Calu3 (cell line): ENCODE measurements around the gene PGLYRP3. TPM values are rescaled to one million over a fixed set of nuclear protein-coding genes. Genes with fewer than 3 reads are reported as not detected.
A peak's percentile ranks its signal among the peaks of the same experiment; 100 is the strongest.

ENCODE experiments used
- BruUV-seq: library from RNA; stranded (reverse); fragments of 400-500 nt; replicated peaks from 2 replicates; lab custom pipeline; 2021; lab: Mats Ljungman, UMichigan
- CTCF ChIA-PET: fragments of 300-600 bp; sonication (Branson Sonifier 250); formaldehyde crosslinking; loops from one replicate; lab custom pipeline; 2022; ENCODE audit warnings: antibody characterized with exemption; lab: Charles Lee
- DNase-seq: peaks from one replicate; pipeline ENCODE4 v3.0.0; 2022
- H3K27ac Mint-ChIP-seq: one replicate; pipeline ENCODE4 v1.8.0; 2022; ENCODE audit warnings: mixed read lengths; ENCODE audit not compliant: unreplicated experiment
- H3K27me3 Mint-ChIP-seq: one replicate; pipeline ENCODE4 v1.8.0; 2022; ENCODE audit warnings: mixed read lengths; ENCODE audit not compliant: unreplicated experiment
- H3K36me3 Mint-ChIP-seq: one replicate; pipeline ENCODE4 v1.8.0; 2022; ENCODE audit warnings: mild to moderate bottlenecking, moderate library complexity, mixed read lengths; ENCODE audit not compliant: insufficient read depth, unreplicated experiment
- H3K4me1 Mint-ChIP-seq: one replicate; pipeline ENCODE4 v1.8.0; 2022; ENCODE audit warnings: mild to moderate bottlenecking, low read depth, mixed read lengths; ENCODE audit not compliant: unreplicated experiment
- H3K4me3 Mint-ChIP-seq: one replicate; pipeline ENCODE4 v1.8.0; 2022; ENCODE audit warnings: mild to moderate bottlenecking, low read depth, moderate library complexity, mixed read lengths; ENCODE audit not compliant: unreplicated experiment
- H3K9me3 Mint-ChIP-seq: one replicate; pipeline ENCODE4 v1.8.0; 2022; ENCODE audit warnings: low read depth, mixed read lengths; ENCODE audit not compliant: unreplicated experiment
- CTCF ChIP-seq: fragments of 200-600 bp; IDR thresholded peaks from one replicate; pipeline ENCODE4 v1.8.0; 2022; ENCODE audit warnings: antibody characterized with exemption; ENCODE audit not compliant: unreplicated experiment
- intact Hi-C: fragments of 100-400 bp; cut with micrococcal nuclease; formaldehyde crosslinking; loops from one replicate; pipeline ENCODE4 v1.10.0; 2022; ENCODE audit not compliant: unreplicated experiment
- total RNA-seq: library from RNA; stranded (reverse); gene quantifications from 2 replicates; pipeline ENCODE4 v1.2.3, GENCODE V29; 2022

The PGLYRP3 gene
- total RNA-seq, 1 experiment from 2014 or later, result not detected

DNA sequence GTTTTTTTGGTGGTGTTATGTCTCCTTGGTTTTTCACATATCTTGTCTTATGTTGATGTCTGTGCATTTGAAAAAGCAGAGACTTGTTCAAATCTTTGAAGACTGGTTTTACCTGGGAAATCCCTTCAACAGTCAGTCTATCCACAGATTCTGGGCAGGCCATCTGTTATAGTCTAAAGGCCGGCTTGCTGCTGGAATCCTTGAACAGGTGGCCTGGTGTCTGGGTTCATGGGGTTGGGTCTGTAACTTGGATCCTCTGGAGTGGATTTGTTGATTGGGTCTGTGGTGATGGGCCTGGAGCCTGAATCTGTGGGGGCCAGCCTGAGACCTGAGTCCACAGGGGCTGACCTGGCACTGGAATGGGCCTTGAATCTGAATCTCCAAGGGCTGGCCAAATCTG, 41.0 kb downstream of the PGLYRP3 start:
- no TSS peak for BruUV-seq
- Mint-ChIP-seq H3K4me1 (no peaks in the 10 kb centered on the region), H3K36me3 (no peaks in the 10 kb centered on the region), H3K27me3 (peaks cover 42% of the 10 kb centered on the region), H3K4me3 (no peak overlapping the region), H3K9me3 (no peaks in the 10 kb centered on the region), H3K27ac (no peak overlapping the region)
- intact Hi-C loops, result no loop called here
- CTCF ChIA-PET, result no interaction called here
- TF ChIP-seq CTCF, result no peak
- no peak for DNase-seq

DNA sequence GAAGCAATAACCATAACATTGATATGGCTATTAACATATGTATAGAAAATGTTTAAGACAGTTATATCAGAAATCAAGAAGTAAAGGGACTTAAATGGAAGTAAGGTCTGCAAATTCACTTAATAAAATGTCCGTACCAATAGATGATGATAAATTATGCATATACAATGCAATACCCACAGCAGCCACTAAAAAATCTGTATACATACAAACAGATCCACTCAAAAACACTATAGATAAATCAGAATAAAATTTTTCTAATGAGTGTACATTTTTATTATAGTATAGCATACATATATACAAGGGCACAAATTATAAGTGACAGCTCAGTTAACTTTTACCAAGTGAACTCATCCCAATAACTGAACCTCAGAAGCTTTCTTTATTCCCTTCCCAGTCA, 47.3 kb downstream of the PGLYRP3 start:
- BruUV-seq, result no TSS peak
- H3K4me3 Mint-ChIP-seq, result no peak overlapping the region
- no peak for TF ChIP-seq CTCF
- CTCF ChIA-PET, result no interaction called here
- H3K36me3 Mint-ChIP-seq, result no peaks in the 10 kb centered on the region
- H3K4me1 Mint-ChIP-seq, result no peaks in the 10 kb centered on the region
- intact Hi-C loops, result no loop called here
- peaks cover 97% of the 10 kb centered on the region for H3K27me3 Mint-ChIP-seq
- H3K9me3 Mint-ChIP-seq, result no peaks in the 10 kb centered on the region
- no peak overlapping the region for H3K27ac Mint-ChIP-seq
- no peak for DNase-seq

GRCh38 chr1:153262462-153263157, 50.1 kb downstream of the PGLYRP3 start:
- peaks cover 97% of the 10 kb centered on the region for H3K27me3 Mint-ChIP-seq
- intact Hi-C loops, result no loop called here
- no peak overlapping the region for H3K4me3 Mint-ChIP-seq
- TF ChIP-seq CTCF, result no peak
- BruUV-seq, result no TSS peak
- H3K27ac Mint-ChIP-seq, result no peak overlapping the region
- H3K4me1 Mint-ChIP-seq, result no peaks in the 10 kb centered on the region
- no peak for DNase-seq
- no peaks in the 10 kb centered on the region for H3K36me3 Mint-ChIP-seq
- no peaks in the 10 kb centered on the region for H3K9me3 Mint-ChIP-seq
- CTCF ChIA-PET, result interaction anchor here (0.6 to 1.3 kb wide), 2 partner anchors 19 to 298 kb away, joined by 3 read pairs; no protein-coding TSS in a partner anchor

DNA sequence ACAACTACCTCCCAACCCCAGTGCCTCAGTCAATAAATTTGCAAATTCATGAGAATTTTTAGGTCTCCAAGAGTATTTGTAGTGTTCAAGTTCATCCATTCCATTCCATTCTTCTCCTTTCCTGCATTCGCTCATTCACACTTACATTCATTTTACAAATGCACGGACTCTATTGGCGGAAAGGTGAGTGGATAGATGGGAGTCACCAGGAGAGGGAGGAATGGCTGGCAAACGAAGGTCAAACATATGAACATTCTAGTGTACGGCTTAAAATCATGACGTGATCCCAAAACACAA, 50.7 kb downstream of the PGLYRP3 start:
- intact Hi-C loops, result no loop called here
- H3K36me3 Mint-ChIP-seq, result no peaks in the 10 kb centered on the region
- no peaks in the 10 kb centered on the region for H3K4me1 Mint-ChIP-seq
- peak overlapping the region; percentile 35 for H3K4me3 Mint-ChIP-seq
- no peak for DNase-seq
- no peak overlapping the region for H3K27ac Mint-ChIP-seq
- TF ChIP-seq CTCF, result no peak
- CTCF ChIA-PET, result interaction anchor here (0.6 kb wide), 1 partner anchor 299 kb away, joined by 3 read pairs; no protein-coding TSS in a partner anchor
- peaks cover 94% of the 10 kb centered on the region for H3K27me3 Mint-ChIP-seq
- no TSS peak for BruUV-seq
- H3K9me3 Mint-ChIP-seq, result no peaks in the 10 kb centered on the region
